ENCODE measurements around the gene NPPC.
A peak's percentile ranks its signal among the peaks of the same experiment; 100 is the strongest.
"Not testable (repeated sequence)": the region's sequence is repeated elsewhere in the genome, so short reads cannot be mapped to it uniquely, and the experiment has no call there.

NPPC gene

DNA sequence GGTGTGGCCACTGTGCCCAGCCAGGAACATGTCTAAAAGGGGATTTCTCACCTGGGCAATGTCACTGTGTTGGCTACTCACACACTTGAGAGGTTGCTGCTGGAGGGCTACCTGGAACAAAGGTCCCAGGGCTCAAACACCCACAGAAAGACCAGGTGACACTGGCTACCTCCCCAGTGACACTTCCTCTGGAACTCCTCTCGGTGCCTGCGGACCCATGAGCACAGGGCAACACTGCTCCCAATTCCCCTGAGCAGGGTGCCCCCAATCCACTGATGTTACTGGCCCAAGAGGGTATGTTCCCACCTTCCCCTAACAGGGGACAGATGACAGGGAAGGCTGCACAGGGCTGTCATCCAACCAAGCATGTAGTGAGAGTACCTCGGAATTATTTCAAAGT lies 5.8 kb downstream of the NPPC start:
- DNase-seq (ENCODE audit: low read depth), result no peak

DNA sequence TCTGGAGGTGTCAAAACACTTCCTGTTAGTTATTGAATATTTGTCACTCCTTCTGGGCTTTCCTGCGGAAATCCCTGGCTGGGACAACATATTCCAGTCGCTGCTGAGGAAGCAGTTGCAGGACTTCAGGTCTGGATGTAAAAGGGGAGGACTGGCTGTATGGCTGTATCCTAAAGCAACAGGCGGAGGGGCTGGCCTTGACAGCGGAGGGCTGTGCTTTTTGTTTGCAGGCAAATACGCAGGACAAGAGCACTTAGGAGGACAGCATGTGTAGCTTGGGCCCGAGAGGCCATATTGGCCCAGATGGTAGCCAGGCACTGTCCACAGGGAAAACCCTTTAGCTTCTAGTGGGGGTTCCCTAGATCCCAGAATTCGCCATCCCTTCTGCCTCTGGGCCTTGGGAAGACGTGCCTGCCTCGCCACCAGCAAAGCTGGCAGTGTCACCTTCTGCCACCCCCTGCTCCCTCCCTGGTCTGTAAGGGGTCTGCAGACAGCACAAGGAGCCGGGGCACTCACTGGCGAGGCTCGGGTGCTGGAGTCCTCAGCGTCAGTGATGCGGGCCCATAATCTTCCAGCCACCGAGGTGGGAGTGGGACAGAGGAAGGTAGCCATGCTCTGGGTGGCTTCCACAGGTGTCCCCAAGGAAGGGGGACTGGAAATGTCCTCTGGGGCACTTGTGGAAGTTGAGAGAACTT lies 6.7 kb downstream of the NPPC start:
- no peak for DNase-seq (ENCODE audit: low read depth)

- no peak for DNase-seq (ENCODE audit: low read depth)
These were observed 7.5 kb downstream of the NPPC start for GRCh38 chr2:231918501-231919330.

- no peak for DNase-seq (ENCODE audit: low read depth)
These were observed 8.7 kb downstream of the NPPC start for GRCh38 chr2:231917280-231918066.

GRCh38 chr2:231914077-231914690 lies 12.0 kb downstream of the NPPC start:
- no peak for DNase-seq (ENCODE audit: low read depth)

DNA sequence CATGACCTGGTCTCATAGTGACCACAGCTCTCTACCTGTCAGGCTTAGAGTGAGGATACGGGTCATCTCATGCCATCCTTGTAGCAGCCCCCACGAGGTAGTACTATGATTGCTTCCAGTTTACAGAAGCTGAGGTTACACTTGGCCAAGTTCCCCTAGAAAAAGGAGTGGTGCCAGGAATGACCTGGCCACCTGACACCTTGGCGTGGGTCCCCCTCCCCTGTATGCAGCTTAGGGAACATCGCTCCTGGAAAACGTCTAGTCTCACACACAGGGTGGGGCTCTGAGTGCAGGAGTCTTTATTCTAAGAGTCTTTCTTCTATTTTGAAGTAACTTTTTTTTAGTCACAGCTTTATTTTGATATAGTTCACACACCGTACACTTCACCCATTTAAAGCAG lies 14.8 kb downstream of the NPPC start:
- DNase-seq (ENCODE audit: low read depth), result no peak

DNA sequence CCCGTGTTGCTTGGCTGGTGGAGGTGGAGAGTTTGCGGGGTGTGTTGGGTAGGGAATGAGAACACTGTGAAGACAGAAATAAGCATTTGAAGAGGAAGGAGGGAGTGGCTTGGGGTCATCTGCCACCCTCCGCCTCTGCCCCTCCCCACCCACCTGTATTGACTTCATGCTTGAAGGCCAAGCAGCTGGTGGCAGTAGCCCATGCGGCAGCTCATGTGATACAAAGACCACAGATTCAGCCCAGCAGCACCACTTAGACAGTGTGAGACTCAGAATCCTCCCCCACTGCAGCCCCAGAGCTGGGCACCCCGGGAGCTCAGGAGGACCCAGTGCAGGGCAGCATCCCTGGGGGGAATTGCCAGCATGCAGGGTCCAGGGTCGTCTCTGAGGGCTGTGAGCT lies 15.4 kb downstream of the NPPC start:
- DNase-seq (ENCODE audit: low read depth), result no peak

DNA sequence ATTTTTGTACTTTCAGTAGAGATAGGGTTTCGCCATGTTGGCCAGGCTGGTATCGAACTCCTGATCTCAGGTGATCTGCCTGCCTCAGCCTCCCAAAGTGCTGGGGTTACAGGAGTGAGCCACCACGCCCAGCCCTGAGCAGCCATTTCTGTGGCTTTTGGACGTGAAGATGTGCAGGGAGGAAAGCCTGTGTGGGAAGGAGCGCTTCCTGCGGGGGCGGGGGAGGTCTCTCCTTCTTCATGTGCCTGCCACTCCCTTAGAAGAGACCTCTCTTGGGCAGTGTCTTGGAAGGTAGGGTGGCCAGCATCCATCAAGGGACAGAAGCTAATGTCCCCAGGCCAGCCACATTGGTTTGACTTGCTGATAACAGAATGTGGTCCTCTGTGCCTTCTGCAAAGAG lies 16.0 kb downstream of the NPPC start:
- not testable (repeated sequence) for DNase-seq (ENCODE audit: low read depth)

- DNase-seq (ENCODE audit: low read depth), result no peak
These were observed 16.6 kb downstream of the NPPC start for GRCh38 chr2:231909631-231910030.

- DNase-seq (ENCODE audit: low read depth), result no peak
These were observed 17.6 kb downstream of the NPPC start for GRCh38 chr2:231908584-231908983.

GRCh38 chr2:231907765-231908164 lies 18.4 kb downstream of the NPPC start:
- no peak for DNase-seq (ENCODE audit: low read depth)

- no peak for DNase-seq (ENCODE audit: low read depth)
These were observed 21.2 kb downstream of the NPPC start for GRCh38 chr2:231905026-231905425.

- no peak for DNase-seq (ENCODE audit: low read depth)
These were observed 22.0 kb downstream of the NPPC start for GRCh38 chr2:231904161-231904611.

DNA sequence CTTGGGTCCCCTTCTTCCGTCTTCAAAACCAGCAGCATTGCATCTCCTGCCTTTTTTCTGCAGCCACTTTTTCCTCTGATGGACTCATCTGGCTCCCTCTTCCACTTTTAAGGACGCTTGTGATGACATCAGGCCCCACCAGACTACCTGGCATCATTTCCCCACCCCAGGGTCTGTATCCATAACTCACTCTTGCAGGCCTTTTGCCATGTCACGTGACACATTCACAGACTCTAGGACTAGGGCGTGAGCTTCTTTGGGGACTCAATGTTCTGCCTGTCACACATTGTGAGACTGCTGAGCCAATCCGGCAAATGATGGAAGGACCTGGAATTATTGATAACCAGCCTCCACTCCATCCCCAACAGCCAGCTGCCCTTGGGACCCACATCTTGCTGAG lies 23.6 kb downstream of the NPPC start:
- DNase-seq (ENCODE audit: low read depth), result no peak

- no peak for DNase-seq (ENCODE audit: low read depth)
These were observed 25.2 kb downstream of the NPPC start for GRCh38 chr2:231900972-231901371.

- DNase-seq (ENCODE audit: low read depth), result peak; percentile 81
These were observed 25.7 kb downstream of the NPPC start for GRCh38 chr2:231900486-231900942.

DNA sequence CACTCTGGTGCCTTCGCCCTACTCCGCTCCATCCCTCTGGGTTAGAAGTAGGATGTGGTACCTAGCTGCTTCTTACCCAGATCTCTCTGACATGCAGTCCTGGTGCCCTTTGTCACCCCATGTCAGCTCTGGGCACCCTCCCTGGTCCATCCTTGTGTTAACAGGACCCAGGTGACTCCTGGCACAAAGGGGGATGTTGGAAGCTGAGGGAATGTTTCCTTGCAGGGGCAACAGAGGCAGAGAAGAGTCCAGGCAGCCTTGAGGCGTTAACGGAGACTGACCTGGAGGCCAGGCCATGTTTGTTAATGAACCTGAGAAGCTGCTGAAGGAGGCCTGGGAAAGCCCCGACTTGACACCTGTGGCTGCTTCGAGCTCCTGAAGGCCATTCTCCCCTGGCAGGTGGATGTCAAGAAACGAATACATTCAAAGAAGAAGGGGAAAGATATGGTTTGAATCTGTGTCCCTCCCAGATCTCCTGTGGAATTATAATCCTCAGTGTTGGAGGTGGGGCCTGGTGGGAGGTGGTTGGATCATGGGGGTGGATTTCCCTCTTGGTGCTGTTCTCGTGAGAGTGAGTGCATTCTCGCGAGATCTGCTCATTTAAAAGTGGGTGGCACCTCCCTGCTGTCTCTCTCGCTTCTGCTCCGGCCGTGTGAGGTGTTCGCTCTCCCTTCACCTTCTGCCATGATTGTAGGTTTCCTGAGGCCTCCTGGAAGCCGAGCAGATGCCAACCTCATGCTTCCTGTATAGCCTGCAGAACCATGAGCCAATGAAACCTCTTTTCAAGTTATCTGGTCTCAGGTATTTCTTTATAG lies 31.4 kb downstream of the NPPC start:
- DNase-seq (ENCODE audit: low read depth), result no peak

DNA sequence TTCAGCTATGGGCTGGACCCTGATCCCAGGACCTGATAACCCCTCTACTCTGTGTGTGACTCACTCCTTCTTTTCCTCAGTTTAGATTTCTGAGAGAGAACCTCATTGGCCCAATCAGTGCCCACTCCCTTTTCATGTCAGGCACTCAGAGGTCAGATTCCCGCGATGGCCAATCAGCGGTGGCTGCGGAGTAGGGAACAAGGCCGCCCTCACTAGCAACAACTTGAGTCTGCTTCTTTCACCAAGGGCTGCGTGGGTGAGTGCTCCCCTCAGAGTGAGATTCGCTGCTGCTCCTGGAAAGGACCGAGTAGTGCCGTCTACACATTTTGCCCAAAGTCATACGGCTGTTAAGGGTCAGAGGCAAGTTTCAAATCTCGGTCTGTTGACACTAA lies 34.7 kb downstream of the NPPC start:
- DNase-seq (ENCODE audit: low read depth), result no peak

DNA sequence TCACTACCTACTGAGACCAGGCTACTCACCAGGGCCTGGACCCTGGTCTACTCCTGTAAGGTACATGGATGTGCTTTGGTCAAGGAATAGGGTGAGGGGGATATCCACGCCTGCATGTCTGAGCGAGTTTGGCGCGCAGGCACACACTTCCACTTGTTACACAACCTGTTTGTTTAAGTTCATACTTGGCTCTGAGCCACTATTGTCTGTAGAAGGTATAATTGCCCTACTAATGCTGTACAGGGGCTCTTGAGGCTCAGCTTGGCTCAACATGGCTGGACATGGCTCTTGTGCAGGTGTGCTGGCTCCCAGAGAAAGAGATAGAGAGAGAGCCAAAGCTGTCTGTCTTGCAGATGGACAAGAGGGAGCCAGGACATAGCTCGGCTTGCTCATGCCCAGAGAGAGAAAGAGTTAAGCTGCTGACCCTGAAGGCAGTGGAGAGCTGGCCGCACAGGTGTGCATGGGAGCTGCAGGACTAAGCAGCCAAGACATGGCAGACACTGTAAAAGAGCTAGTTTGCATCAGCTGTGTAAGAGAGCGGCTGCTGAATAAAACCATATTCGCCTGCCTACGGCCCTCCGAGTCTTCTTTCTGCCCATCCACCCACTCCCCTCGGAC lies 35.2 kb downstream of the NPPC start:
- DNase-seq (ENCODE audit: low read depth), result no peak

DNA sequence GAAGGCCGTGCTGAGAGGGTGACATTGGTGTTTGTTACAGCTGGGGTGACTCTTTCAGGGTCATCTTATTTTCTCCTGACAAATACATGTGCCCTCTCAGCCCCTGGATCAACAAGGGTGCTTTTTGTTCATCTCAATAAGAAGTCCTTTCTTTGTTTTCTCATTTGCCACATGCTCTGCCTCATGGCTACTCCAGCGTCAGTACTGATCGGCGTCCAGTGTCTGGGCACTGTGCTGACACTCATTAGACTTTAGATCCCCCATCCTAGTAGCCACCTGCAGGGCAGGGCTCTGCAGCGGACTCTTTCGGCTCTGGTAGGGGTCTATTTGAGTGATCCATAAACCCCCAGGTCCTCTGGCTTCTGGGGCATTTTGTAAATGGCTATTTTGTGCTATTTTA lies 38.4 kb downstream of the NPPC start:
- DNase-seq (ENCODE audit: low read depth), result no peak

Data from ELR (cell line).